Measurements from ENCODE around the gene SH2B3.

Gene SH2B3

GRCh38 chr12:111419784-111420183, 14.1 kb downstream of the SH2B3 start:
- Histone ChIP-seq H3K4me3 (replicated peaks; ENCODE audit: low read depth, low read length) (no peak overlapping the region), H3K27me3 (replicated peaks; ENCODE audit: control insufficient read depth, insufficient read depth, low read length) (no peaks in the 10 kb centered on the region), H3K36me3 (ENCODE audit: control insufficient read depth, insufficient read depth, low read length) (peaks cover 18% of the 10 kb centered on the region)
- TF ChIP-seq, protein P1, sequence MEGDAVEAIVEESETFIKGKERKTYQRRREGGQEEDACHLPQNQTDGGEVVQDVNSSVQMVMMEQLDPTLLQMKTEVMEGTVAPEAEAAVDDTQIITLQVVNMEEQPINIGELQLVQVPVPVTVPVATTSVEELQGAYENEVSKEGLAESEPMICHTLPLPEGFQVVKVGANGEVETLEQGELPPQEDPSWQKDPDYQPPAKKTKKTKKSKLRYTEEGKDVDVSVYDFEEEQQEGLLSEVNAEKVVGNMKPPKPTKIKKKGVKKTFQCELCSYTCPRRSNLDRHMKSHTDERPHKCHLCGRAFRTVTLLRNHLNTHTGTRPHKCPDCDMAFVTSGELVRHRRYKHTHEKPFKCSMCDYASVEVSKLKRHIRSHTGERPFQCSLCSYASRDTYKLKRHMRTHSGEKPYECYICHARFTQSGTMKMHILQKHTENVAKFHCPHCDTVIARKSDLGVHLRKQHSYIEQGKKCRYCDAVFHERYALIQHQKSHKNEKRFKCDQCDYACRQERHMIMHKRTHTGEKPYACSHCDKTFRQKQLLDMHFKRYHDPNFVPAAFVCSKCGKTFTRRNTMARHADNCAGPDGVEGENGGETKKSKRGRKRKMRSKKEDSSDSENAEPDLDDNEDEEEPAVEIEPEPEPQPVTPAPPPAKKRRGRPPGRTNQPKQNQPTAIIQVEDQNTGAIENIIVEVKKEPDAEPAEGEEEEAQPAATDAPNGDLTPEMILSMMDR (IDR thresholded peaks at IDR 0.05; ENCODE audit: insufficient read depth, low read length, poor library complexity, severe bottlenecking): no peak
- DNase-seq (ENCODE audit: extremely low read depth, insufficient read length): no peak

DNA sequence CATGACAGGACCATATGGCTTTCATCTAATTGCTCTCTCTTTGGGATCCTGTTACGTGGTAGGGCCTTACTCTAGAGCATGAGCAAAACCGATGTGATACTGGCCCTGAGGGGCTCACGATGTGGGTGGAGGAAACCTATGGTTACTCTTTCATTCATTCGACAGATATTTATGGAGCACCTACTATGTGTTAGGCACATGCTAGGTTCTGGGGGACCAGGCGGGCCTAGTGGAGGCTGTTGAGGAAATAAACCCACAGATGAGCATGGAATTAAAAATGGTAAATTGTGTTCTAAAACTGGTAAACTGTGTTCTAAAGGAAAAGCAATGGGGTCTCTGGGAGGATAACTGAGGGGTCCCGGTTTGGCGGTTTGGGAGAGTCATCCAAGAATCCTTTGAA, 14.8 kb downstream of the SH2B3 start:
- peaks cover 20% of the 10 kb centered on the region for H3K36me3 ChIP-seq (ENCODE audit: control insufficient read depth, insufficient read depth, low read length)
- DNase-seq (ENCODE audit: extremely low read depth, insufficient read length): no peak
- no peak overlapping the region for H3K4me3 ChIP-seq (replicated peaks; ENCODE audit: low read depth, low read length)
- TF ChIP-seq, protein P1 (IDR thresholded peaks at IDR 0.05; ENCODE audit: insufficient read depth, low read length, poor library complexity, severe bottlenecking): no peak
- no peaks in the 10 kb centered on the region for H3K27me3 ChIP-seq (replicated peaks; ENCODE audit: control insufficient read depth, insufficient read depth, low read length)

DNA sequence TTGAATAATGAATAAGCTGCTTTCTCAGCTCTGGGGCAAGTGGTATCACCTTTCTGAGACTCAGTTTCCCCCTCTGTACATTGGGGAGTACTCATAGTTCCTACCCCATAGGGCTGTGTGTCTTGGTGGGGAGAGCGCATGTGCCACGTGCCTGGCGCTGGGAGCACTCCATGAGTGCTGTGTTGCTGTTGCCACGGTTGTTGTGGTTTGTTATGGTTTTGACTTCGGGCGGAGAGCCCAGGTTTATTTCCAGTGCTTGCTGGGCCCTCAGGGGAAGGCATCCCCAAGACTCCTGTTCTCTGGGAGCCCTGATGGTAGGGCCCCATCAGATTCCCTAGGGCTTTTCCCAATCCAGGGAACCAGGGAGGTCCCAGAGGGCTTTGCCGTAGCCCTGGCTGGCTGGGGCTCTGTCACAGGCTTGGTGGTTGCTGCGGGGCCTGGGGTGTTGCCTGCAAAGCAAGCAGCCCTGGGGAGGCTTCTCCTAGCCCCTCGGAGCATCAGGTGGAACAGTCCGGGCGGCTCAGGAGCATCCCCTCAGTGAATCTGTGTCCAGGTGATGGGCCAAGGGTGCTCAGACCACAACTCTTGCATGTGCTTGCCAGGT, 18.6 kb downstream of the SH2B3 start:
- peaks cover 15% of the 10 kb centered on the region for H3K36me3 ChIP-seq (ENCODE audit: control insufficient read depth, insufficient read depth, low read length)
- H3K27me3 ChIP-seq (replicated peaks; ENCODE audit: control insufficient read depth, insufficient read depth, low read length): no peaks in the 10 kb centered on the region
- TF ChIP-seq, protein P1 (IDR thresholded peaks at IDR 0.05; ENCODE audit: insufficient read depth, low read length, poor library complexity, severe bottlenecking): no peak
- DNase-seq (ENCODE audit: extremely low read depth, insufficient read length): no peak
- H3K4me3 ChIP-seq (replicated peaks; ENCODE audit: low read depth, low read length): no peak overlapping the region

DNA sequence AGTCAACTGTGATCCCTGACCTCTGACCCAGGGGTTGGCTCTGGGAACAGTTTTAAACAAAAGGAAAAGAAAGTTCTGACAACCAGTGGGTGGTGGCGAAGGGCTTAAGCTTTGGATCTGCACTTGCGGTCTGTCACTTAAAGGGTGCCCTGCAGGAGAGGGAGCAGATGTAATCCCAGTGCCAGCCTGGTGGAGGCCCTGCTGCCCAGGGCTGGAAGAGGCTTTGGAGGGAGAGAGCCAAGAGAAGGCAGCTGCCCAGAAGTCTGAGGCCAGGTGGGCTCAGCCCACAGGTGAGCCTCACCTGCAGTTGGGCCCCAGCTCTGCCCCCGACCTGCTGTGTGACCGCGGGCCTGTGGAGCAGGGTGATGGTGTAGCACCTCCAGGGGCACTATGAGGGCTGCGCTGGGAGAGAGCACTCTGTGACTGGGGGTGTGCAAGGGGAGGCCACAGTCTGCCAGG, 19.1 kb downstream of the SH2B3 start:
- Histone ChIP-seq H3K36me3 (ENCODE audit: control insufficient read depth, insufficient read depth, low read length) (peaks cover 11% of the 10 kb centered on the region), H3K27me3 (replicated peaks; ENCODE audit: control insufficient read depth, insufficient read depth, low read length) (no peaks in the 10 kb centered on the region), H3K4me3 (replicated peaks; ENCODE audit: low read depth, low read length) (no peak overlapping the region)
- TF ChIP-seq, protein P1 (IDR thresholded peaks at IDR 0.05; ENCODE audit: insufficient read depth, low read length, poor library complexity, severe bottlenecking): peak; percentile 22
- no peak for DNase-seq (ENCODE audit: extremely low read depth, insufficient read length)

- H3K36me3 ChIP-seq (ENCODE audit: control insufficient read depth, insufficient read depth, low read length): peaks cover 9% of the 10 kb centered on the region
- TF ChIP-seq, protein P1 (IDR thresholded peaks at IDR 0.05; ENCODE audit: insufficient read depth, low read length, poor library complexity, severe bottlenecking): no peak
- no peak for DNase-seq (ENCODE audit: extremely low read depth, insufficient read length)
- no peaks in the 10 kb centered on the region for H3K27me3 ChIP-seq (replicated peaks; ENCODE audit: control insufficient read depth, insufficient read depth, low read length)
- no peak overlapping the region for H3K4me3 ChIP-seq (replicated peaks; ENCODE audit: low read depth, low read length)
Measured at GRCh38 chr12:111425655-111426054, 19.9 kb downstream of the SH2B3 start.
